C4-2B (cell line): Measurements from ENCODE around the gene ECT2L.

Experiments used
- CTCF ChIP-seq: fragments of 450-650 bp; conservative IDR thresholded peaks from 2 replicates; pipeline ENCODE4 v1.5.1; 2017; ENCODE audit warnings: mild to moderate bottlenecking
- ZFX ChIP-seq: fragments of 450-650 bp; IDR thresholded peaks from 2 replicates; pipeline ENCODE4 v1.6.1; 2017

GRCh38 chr6:138856654-138857053, 60.8 kb downstream of the ECT2L start:
- no peak for TF ChIP-seq CTCF
- no peak for TF ChIP-seq ZFX
